ENCODE results near the gene ZNF750. TPM values are rescaled to one million over a fixed set of nuclear protein-coding genes. Genes with fewer than 3 reads are reported as not detected.

ZNF750 gene
- total RNA-seq, 1 donor from 2014 or later = not detected

DNA sequence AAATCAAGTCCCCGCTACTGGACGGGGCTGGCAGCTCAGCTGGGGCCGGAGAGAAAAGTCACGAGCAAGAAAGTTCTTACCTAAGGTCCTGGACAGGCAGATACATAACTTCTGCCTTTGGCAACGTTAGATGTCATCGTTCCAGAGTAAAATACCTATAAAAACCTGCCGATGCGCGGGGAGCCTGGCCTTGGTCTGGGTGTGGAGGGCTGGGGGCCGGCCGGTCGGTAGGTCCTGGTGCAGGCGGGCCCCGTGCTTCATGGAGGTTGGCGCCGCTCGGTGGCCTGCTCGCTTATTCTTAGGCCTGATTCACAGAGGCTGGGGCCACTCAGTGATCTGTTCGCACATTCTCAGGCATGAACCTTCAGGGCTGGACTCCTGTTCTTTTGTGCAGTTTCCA lies 33.7 kb upstream of the ZNF750 start:
- H3K27ac Mint-ChIP-seq = no peak overlapping the region
- DNase-seq (ENCODE audit: low spot score) = no peak

GRCh38 chr17:82872591-82873520 lies 33.0 kb upstream of the ZNF750 start:
- no peaks in the 10 kb centered on the region for H3K9me3 ChIP-seq (ENCODE audit: low read depth)
- no peak overlapping the region for H3K27ac Mint-ChIP-seq
- H3K27ac ChIP-seq = no peak overlapping the region
- peaks cover 4% of the 10 kb centered on the region for H3K27me3 Mint-ChIP-seq (ENCODE audit: insufficient read depth, low read depth)
- no peak for DNase-seq (ENCODE audit: low spot score)
- H3K9ac ChIP-seq = no peak overlapping the region
- H3K4me2 ChIP-seq = no peak overlapping the region
- peaks cover 16% of the 10 kb centered on the region for H3K4me1 ChIP-seq
- H3K9me3 Mint-ChIP-seq = no peaks in the 10 kb centered on the region
- no peak for TF ChIP-seq EZH2 (IDR thresholded peaks at IDR 0.05)
- TF ChIP-seq CTCF (IDR thresholded peaks at IDR 0.05) = no peak
- no peak for TF ChIP-seq EZH2phosphoT487 (IDR thresholded peaks at IDR 0.05)
- H3F3A ChIP-seq (ENCODE audit: low read depth) = peaks cover 13% of the 10 kb centered on the region
- peaks cover 17% of the 10 kb centered on the region for H3K36me3 Mint-ChIP-seq
- H3K36me3 ChIP-seq = no peaks in the 10 kb centered on the region
- no peak overlapping the region for H2AFZ ChIP-seq (replicated peaks)
- H4K20me1 ChIP-seq (ENCODE audit: low read depth) = peaks cover 24% of the 10 kb centered on the region
- H3K79me2 ChIP-seq (ENCODE audit: low read depth) = peaks cover 3% of the 10 kb centered on the region
- no peaks in the 10 kb centered on the region for H3K27me3 ChIP-seq
- no peak overlapping the region for H3K4me3 Mint-ChIP-seq
- H3K4me1 Mint-ChIP-seq = peaks cover 24% of the 10 kb centered on the region
- H3K4me3 ChIP-seq = no peak overlapping the region

More for the DNA sequence above, 33.7 kb upstream of the ZNF750 start:
- H3K27me3 Mint-ChIP-seq (ENCODE audit: insufficient read depth, low read depth) = peaks cover 4% of the 10 kb centered on the region
- peaks cover 16% of the 10 kb centered on the region for H3K4me1 ChIP-seq
- no peaks in the 10 kb centered on the region for H3K9me3 Mint-ChIP-seq
- H3K9ac ChIP-seq = no peak overlapping the region
- H4K20me1 ChIP-seq (ENCODE audit: low read depth) = peaks cover 23% of the 10 kb centered on the region
- H3K4me3 Mint-ChIP-seq = no peak overlapping the region
- no peak overlapping the region for H2AFZ ChIP-seq (replicated peaks)
- H3F3A ChIP-seq (ENCODE audit: low read depth) = peaks cover 13% of the 10 kb centered on the region
- H3K36me3 Mint-ChIP-seq = peaks cover 17% of the 10 kb centered on the region
- no peaks in the 10 kb centered on the region for H3K27me3 ChIP-seq
- H3K27ac ChIP-seq = no peak overlapping the region
- no peaks in the 10 kb centered on the region for H3K9me3 ChIP-seq (ENCODE audit: low read depth)
- peaks cover 24% of the 10 kb centered on the region for H3K4me1 Mint-ChIP-seq
- H3K36me3 ChIP-seq = no peaks in the 10 kb centered on the region
- peaks cover 3% of the 10 kb centered on the region for H3K79me2 ChIP-seq (ENCODE audit: low read depth)
- TF ChIP-seq EZH2 (IDR thresholded peaks at IDR 0.05) = no peak
- TF ChIP-seq CTCF (IDR thresholded peaks at IDR 0.05) = no peak
- no peak for TF ChIP-seq EZH2phosphoT487 (IDR thresholded peaks at IDR 0.05)
- no peak overlapping the region for H3K4me2 ChIP-seq
- H3K4me3 ChIP-seq = no peak overlapping the region

DNA sequence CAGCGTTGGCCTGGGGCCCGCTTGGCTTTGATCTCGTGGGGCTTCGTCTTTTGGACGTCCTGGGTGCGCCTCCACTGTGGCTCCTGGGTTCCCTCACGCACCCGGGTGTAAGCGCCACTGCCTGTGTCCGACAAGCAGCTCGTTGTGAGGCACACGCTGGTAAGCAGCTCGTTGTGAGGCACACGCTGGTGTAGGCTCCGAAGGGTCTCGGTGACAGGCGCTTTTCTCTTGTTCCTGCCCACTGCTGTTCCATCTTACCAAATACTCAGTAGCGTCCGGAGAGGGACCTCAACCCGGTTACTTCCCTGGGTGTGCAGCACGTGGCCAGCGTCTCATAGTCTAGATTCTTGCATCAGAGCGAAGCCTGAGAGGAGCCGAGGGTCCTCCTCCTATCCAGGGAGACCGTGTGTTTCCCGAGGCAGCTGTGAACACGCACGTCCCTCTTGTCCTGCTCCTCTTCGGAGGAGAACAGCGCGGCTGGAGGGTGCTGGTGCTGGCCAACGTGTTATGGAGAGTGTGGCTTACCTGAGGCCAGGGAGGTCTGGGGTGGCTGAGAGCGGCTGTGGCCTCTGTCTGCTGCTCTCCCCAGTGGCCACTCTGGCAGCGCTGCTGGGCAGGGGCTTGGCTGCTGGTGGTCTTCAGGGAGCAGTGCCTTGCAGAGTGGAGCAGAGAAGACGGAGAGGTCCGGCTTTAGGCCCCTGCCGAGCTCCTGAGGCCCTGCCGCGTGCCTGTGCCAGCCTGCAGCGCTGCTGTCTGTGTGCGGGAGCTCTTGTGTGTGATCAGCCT lies 32.1 kb upstream of the ZNF750 start:
- H3K4me1 Mint-ChIP-seq = peaks cover 26% of the 10 kb centered on the region
- H3K27me3 ChIP-seq = no peaks in the 10 kb centered on the region

More for the DNA sequence above, 32.1 kb upstream of the ZNF750 start:
- Histone ChIP-seq H3F3A (ENCODE audit: low read depth) (peaks cover 13% of the 10 kb centered on the region), H3K4me2 (no peak overlapping the region), H3K27ac (no peak overlapping the region), H4K20me1 (ENCODE audit: low read depth) (peaks cover 27% of the 10 kb centered on the region), H3K4me3 (no peak overlapping the region), H2AFZ (replicated peaks) (no peak overlapping the region), H3K4me1 (peaks cover 16% of the 10 kb centered on the region), H3K79me2 (ENCODE audit: low read depth) (peaks cover 9% of the 10 kb centered on the region), H3K9me3 (ENCODE audit: low read depth) (no peaks in the 10 kb centered on the region), H3K36me3 (no peaks in the 10 kb centered on the region), H3K9ac (no peak overlapping the region)
- TF ChIP-seq EZH2 (IDR thresholded peaks at IDR 0.05) (no peak), CTCF (IDR thresholded peaks at IDR 0.05) (no peak), EZH2phosphoT487 (IDR thresholded peaks at IDR 0.05) (no peak)
- Mint-ChIP-seq H3K27ac (peak overlapping the region; percentile 81), H3K4me3 (no peak overlapping the region), H3K36me3 (peaks cover 17% of the 10 kb centered on the region), H3K27me3 (ENCODE audit: insufficient read depth, low read depth) (peaks cover 4% of the 10 kb centered on the region), H3K9me3 (no peaks in the 10 kb centered on the region)
- no peak for DNase-seq (ENCODE audit: low spot score)

Data from neural progenitor cell (in vitro differentiated cells).